ENCODE results near the gene GATB. TPM values are rescaled to one million over a fixed set of nuclear protein-coding genes. Genes with fewer than 3 reads are reported as not detected.

Gene GATB
- total RNA-seq, 4 donors from 2014 or later = 26.6 to 49.2 (median 32.6) TPM

DNA sequence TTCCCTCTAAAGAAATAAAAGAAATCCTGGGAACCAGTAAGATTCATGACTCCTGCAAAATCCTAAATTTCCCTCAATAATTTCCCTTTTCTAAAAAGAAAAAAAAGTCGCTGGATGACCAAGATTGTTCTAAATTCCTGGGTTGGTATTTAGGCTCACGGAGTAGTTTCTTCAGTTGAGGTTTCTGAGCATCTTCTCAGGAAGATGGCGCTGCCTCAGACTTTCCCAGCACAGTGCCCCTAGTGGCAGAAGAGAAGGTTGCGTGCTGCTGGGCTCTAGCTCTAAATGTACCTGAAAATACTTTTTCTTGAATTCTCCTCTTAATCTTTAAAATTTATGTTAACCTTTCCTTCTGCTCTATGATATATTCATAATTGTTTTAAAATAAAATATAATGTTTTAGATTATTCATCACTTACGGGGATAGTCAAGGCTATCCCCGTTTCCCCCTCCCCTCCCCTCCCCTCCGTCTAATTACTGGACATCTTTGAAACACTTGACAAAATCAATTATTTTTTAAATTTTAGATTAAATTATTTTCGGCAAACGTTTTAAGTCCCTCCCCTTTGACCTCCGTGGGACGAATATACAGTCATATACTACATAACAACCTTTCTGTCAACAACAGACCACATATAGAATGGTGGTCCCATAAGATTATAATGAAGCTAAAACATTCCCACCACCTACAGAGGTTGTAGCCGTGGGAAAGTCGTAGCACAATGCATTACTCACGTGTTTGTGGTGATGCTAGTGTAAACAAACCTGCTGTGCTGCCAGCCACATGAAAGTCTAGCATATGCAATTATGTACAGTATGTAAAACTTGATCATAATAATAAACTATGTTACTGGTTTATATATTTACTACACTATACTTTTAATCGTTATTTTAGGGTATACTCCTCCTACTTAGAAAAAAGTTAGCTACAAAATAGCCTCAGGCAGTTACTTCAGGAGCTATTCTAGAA lies 41.0 kb upstream of the GATB start:
- no peak overlapping the region for H3K4me3 ChIP-seq
- DNase-seq (ENCODE audit: low spot score in 2 of 2) = peak in 1 of 2 donors; percentile 27
- H3K27ac ChIP-seq = no peak overlapping the region
- no peaks in the 10 kb centered on the region for H3K36me3 ChIP-seq
- H3K27me3 ChIP-seq = no peaks in the 10 kb centered on the region
- peaks cover 0 to 13% (median under 1%) of the 10 kb centered on the region in 4 donors for H3K4me1 ChIP-seq
- H3K9me3 ChIP-seq = no peaks in the 10 kb centered on the region
- WGBS, 2 donors = 62 to 64% methylated on average over 15 of the region's 15 CpGs
- no peak for TF ChIP-seq POLR2A (IDR thresholded peaks at IDR 0.05)
- no peak for TF ChIP-seq EP300 (IDR thresholded peaks at IDR 0.05)
- TF ChIP-seq, protein P1, sequence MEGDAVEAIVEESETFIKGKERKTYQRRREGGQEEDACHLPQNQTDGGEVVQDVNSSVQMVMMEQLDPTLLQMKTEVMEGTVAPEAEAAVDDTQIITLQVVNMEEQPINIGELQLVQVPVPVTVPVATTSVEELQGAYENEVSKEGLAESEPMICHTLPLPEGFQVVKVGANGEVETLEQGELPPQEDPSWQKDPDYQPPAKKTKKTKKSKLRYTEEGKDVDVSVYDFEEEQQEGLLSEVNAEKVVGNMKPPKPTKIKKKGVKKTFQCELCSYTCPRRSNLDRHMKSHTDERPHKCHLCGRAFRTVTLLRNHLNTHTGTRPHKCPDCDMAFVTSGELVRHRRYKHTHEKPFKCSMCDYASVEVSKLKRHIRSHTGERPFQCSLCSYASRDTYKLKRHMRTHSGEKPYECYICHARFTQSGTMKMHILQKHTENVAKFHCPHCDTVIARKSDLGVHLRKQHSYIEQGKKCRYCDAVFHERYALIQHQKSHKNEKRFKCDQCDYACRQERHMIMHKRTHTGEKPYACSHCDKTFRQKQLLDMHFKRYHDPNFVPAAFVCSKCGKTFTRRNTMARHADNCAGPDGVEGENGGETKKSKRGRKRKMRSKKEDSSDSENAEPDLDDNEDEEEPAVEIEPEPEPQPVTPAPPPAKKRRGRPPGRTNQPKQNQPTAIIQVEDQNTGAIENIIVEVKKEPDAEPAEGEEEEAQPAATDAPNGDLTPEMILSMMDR (IDR thresholded peaks at IDR 0.05) = peak in 3 of 5 experiments; percentile 50 to 80 (median 58)

DNA sequence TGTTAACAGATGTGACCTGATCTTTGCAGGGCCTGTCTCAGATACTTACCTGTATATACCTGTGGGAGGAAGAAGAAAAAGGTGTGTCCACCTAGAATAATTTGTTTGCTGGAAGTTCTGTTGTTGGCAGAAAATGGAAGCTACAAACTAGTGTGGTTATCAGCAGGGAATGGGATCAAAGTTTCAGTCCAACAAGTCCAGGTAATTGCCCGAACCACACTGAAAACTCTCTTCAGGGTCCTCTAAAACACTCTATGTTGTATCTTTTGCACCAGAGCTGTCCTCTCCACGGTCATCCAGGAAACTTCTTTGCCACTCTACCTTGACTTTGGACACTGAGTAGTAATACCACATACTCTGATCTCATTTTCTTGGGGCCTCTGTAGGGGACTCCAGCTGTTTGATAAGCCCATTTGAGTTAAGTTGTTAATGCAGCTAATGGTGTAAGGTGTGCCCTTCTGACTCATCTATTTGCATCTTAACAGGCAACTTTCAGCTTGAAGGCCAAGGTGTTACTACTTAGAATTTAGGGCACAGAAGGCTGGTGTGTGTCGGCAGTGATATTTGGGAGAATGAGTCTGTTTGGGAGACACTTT lies 38.7 kb upstream of the GATB start:
- no peak for DNase-seq (ENCODE audit: low spot score in 2 of 2)
- WGBS, 2 donors = 84 to 90% methylated on average over 3 of the region's 3 CpGs
- no peaks in the 10 kb centered on the region for H3K36me3 ChIP-seq
- H3K27me3 ChIP-seq = no peaks in the 10 kb centered on the region
- H3K27ac ChIP-seq = no peak overlapping the region
- peaks cover 0 to 8% (median 0%) of the 10 kb centered on the region in 4 donors for H3K4me1 ChIP-seq
- TF ChIP-seq, protein P1 (IDR thresholded peaks at IDR 0.05) = no peak
- TF ChIP-seq POLR2A (IDR thresholded peaks at IDR 0.05) = no peak
- no peak for TF ChIP-seq EP300 (IDR thresholded peaks at IDR 0.05)
- no peaks in the 10 kb centered on the region for H3K9me3 ChIP-seq
- H3K4me3 ChIP-seq = no peak overlapping the region

DNA sequence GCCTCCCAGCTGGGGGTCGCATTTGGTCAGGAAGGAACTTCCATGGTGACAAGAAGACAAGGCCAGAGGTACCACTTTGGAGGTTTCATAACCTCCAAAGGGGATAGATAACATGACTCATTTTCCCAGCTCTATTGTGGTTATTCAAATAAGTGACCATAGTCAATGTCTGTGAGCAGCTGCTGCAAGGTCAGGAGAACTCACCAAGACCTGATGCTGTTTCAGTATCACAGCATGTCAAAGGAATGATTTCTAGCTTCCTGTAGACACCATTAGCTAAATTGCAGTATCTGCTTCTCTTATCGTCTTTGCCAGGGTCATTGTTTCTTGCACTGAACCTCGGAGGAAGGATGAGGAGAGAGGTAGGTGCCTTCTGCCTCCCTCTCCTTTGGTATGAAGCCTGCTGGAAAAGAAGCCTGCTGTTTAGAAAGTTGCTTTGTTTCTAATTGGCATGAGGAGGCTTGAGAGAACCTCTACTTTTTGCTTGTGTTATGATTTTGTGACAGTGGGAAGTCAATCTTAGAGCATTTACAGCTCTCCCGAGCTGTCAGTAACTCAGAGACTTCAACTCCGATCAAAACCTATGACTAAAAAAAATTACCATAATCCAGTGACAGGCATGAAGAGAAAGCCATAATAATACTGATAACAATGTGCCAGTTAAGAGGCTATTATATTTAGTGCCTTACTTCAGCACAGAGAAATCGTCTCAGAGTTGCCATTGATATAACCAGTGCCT lies 38.0 kb upstream of the GATB start:
- DNase-seq (ENCODE audit: low spot score in 2 of 2) = no peak
- no peaks in the 10 kb centered on the region for H3K9me3 ChIP-seq
- WGBS, 2 donors = 76 to 83% methylated on average over 6 of the region's 6 CpGs

DNA sequence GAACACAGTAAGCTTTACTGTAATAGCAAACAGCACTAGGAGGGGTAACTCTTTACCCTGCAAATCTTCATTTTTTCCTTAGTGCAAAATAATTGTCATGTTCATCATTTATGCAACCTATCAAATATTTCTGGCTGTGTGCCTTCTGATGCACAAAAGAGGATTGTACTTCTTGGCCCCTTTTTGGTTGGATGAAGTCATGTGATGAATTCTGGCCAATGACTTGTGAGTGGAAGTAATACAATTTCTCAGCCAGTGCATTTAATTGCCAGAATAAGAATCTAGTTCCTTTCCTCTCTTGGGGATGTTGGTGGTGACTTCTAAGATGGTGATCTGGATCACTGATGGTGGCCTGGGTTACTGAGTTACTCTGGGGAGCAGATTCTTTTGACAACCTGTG lies 37.0 kb upstream of the GATB start:
- peak overlapping the region in 1 of 4 donors; percentile 28 for H3K27ac ChIP-seq
- no peak overlapping the region for H3K4me3 ChIP-seq
- TF ChIP-seq POLR2A (IDR thresholded peaks at IDR 0.05) (no peak), EP300 (IDR thresholded peaks at IDR 0.05) (no peak)
- TF ChIP-seq, protein P1 (IDR thresholded peaks at IDR 0.05) = no peak
- H3K27me3 ChIP-seq = no peaks in the 10 kb centered on the region
- H3K36me3 ChIP-seq = no peaks in the 10 kb centered on the region
- DNase-seq (ENCODE audit: low spot score in 2 of 2) = no peak
- H3K9me3 ChIP-seq = no peaks in the 10 kb centered on the region
- peaks cover 0 to 8% (median 0%) of the 10 kb centered on the region in 4 donors for H3K4me1 ChIP-seq

More for the DNA sequence above, 38.0 kb upstream of the GATB start:
- no peak overlapping the region for H3K4me3 ChIP-seq
- no peaks in the 10 kb centered on the region for H3K36me3 ChIP-seq
- no peak for TF ChIP-seq POLR2A (IDR thresholded peaks at IDR 0.05)
- TF ChIP-seq EP300 (IDR thresholded peaks at IDR 0.05) = no peak
- TF ChIP-seq, protein P1 (IDR thresholded peaks at IDR 0.05) = no peak
- no peaks in the 10 kb centered on the region for H3K27me3 ChIP-seq
- no peak overlapping the region for H3K27ac ChIP-seq
- peaks cover 0 to 8% (median 0%) of the 10 kb centered on the region in 4 donors for H3K4me1 ChIP-seq

All from tibial nerve (tissue), 4 donors.